Measurements from ENCODE around the gene DNAJA3.

GRCh38 chr16:4477966-4478365 lies 52.3 kb downstream of the DNAJA3 start:
- no peak for TF ChIP-seq CTCF (IDR thresholded peaks at IDR 0.05; ENCODE audit: low read length)
- TF ChIP-seq EZH2 (optimal IDR thresholded peaks at IDR 0.05; ENCODE audit: low read depth, low read length) = no peak

Data from MM.1S (cell line).